Transverse colon (tissue), 4 donors: ENCODE data around the gene NR2F1-AS1. TPM values are rescaled to one million over a fixed set of nuclear protein-coding genes. Genes with fewer than 3 reads are reported as not detected.

Experiments
- DNase-seq: peaks from one replicate; pipeline ENCODE4 v3.0.0-alpha.2; 2019
- H3K27ac ChIP-seq, 4 donors: fragments of 200-600 bp; sonication (generic); 2 replicates each; pipeline ENCODE4 v1.5.1; 2016 to 2018; ENCODE audit warnings: inconsistent platforms in 4 of 4
- H3K27me3 ChIP-seq: fragments of 200-600 bp; sonication (generic); 2 replicates; pipeline ENCODE4 v1.5.1; 2017; ENCODE audit warnings: inconsistent platforms
- H3K36me3 ChIP-seq, 4 donors: fragments of 200-600 bp; sonication (generic); 2 replicates each; pipeline ENCODE4 v1.5.1; 2017 to 2019; ENCODE audit warnings: inconsistent platforms in 4 of 4
- H3K4me1 ChIP-seq, 4 donors: fragments of 200-600 bp; sonication (generic); 2 replicates each; pipeline ENCODE4 v1.5.1; 2017 to 2020; ENCODE audit warnings: inconsistent platforms in 4 of 4
- H3K4me3 ChIP-seq, 4 donors: fragments of 200-600 bp; sonication (generic); 1 replicate in 1 of 4; 2 replicates in 3 of 4; pipeline versions ENCODE4 v1.5.1 to v1.6.1; 2017 to 2019; ENCODE audit warnings: inconsistent platforms in 4 of 4
- H3K9me3 ChIP-seq, 2 donors: fragments of 200-600 bp; sonication (generic); 2 replicates each; pipeline ENCODE4 v1.5.1; 2017 to 2019; ENCODE audit warnings: inconsistent platforms in 2 of 2
- CTCF ChIP-seq, 5 experiments: fragments of 200-600 bp in 3 of 5; fragments of 450-650 bp in 2 of 5; sonication (generic) in 3 of 5; IDR thresholded peaks; 1 replicate in 2 of 5; 2 replicates in 3 of 5; pipeline ENCODE4 v1.5.1; 2016 to 2017; ENCODE audit warnings: antibody characterized with exemption in 5 of 5, inconsistent platforms in 3 of 5, mild to moderate bottlenecking in 2 of 5, moderate library complexity in 1 of 5
- EP300 ChIP-seq: sonication (generic); formaldehyde crosslinking; IDR thresholded peaks from one replicate; pipeline ENCODE4 v1.6.1; 2017; ENCODE audit warnings: antibody characterized with exemption, low read depth
- POLR2A ChIP-seq: fragments of 450-650 bp; IDR thresholded peaks from one replicate; pipeline ENCODE4 v1.6.1; 2016; ENCODE audit warnings: antibody characterized with exemption, mild to moderate bottlenecking, moderate library complexity
- POLR2AphosphoS5 ChIP-seq, 3 donors: sonication (generic); formaldehyde crosslinking; IDR thresholded peaks; one replicate each; pipeline ENCODE4 v1.6.1; 2016; ENCODE audit warnings: antibody characterized with exemption in 3 of 3
- WGBS, 2 donors: methylation state at CpG; one replicate each; pipeline ENCODE4 v1.1.5; 2018; ENCODE audit warnings: low coverage in 1 of 2; 5-methylcytosine and 5-hydroxymethylcytosine counted together
- in situ Hi-C, 4 donors: fragments of 200-750 bp; cut with MboI; loops; one replicate each; pipeline versions ENCODE4 v1.15.0 to v1.15.1; 2017; ENCODE audit warnings: low sequenced_read_pairs in 3 of 4, low pct_ligation_motif_present in 1 of 4, low pct_unique_long_range_greater_than_20kb in 1 of 4
- intact Hi-C: fragments of 100-400 bp; cut with DNase I; formaldehyde crosslinking; loops from one replicate; pipeline ENCODE4 v1.15.1; 2023; ENCODE audit warnings: low total_unique reads
- total RNA-seq, 4 donors: library from RNA; depleted of rRNA; stranded (reverse); fragments of >200 nt; gene quantifications; one replicate each; pipeline ENCODE4 v1.1.0, GENCODE V29; 2016

The NR2F1-AS1 gene
- total RNA-seq, 4 donors from 2014 or later = 1.2 to 3.7 (median 2.2) TPM

GRCh38 chr5:93585767-93586385, 4.9 kb upstream of the NR2F1-AS1 start:
- intact Hi-C loops = loop anchor here (10.0 kb wide), 1 partner anchor 219 kb away; no protein-coding TSS in a partner anchor
- no peak for DNase-seq
- H3K4me3 ChIP-seq = peak overlapping the region; percentile 37 to 55 (median 50)

DNA sequence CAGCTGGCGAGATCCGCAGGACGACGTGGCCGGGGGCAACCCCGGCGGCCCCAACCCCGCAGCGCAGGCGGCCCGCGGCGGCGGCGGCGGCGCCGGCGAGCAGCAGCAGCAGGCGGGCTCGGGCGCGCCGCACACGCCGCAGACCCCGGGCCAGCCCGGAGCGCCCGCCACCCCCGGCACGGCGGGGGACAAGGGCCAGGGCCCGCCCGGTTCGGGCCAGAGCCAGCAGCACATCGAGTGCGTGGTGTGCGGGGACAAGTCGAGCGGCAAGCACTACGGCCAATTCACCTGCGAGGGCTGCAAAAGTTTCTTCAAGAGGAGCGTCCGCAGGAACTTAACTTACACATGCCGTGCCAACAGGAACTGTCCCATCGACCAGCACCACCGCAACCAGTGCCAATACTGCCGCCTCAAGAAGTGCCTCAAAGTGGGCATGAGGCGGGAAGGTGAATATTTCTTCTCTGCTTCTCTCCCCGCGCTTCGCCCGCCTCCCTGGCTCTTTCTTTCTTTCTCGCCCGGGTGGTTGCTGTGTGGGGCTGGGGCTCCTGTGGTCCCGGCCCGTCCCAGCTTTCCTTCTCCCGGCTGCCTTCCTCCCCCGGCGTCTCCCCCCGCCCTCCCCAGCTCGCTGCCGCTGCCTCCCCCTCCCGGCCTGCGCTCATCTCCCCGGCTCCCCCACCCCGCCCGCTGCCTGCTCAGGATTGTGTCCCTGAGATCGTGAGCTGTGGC, 4.2 kb upstream of the NR2F1-AS1 start:
- peak overlapping the region; percentile 22 to 63 (median 51) for H3K27ac ChIP-seq
- H3K36me3 ChIP-seq = no peaks in the 10 kb centered on the region
- H3K4me3 ChIP-seq = peak overlapping the region; percentile 37 to 55 (median 50)
- no peak for DNase-seq
- peaks cover 93% of the 10 kb centered on the region for H3K27me3 ChIP-seq
- in situ Hi-C loops = loop anchor here in 3 of 4 donors (25.0 kb wide), 2 partner anchors 202 to 327 kb away; no protein-coding TSS in a partner anchor
- WGBS, 2 donors = 1 to 3% methylated on average over 18 to 68 of the region's 70 CpGs
- TF ChIP-seq CTCF (IDR thresholded peaks at IDR 0.05) (no peak), POLR2A (no peak), EP300 (no peak), POLR2AphosphoS5 (IDR thresholded peaks at IDR 0.05) (no peak)
- no peaks in the 10 kb centered on the region for H3K9me3 ChIP-seq
- intact Hi-C loops = loop anchor here (10.0 kb wide), 1 partner anchor 220 kb away; no protein-coding TSS in a partner anchor
- H3K4me1 ChIP-seq = peaks cover 4 to 45% (median 25%) of the 10 kb centered on the region in 4 donors

More at GRCh38 chr5:93585767-93586385, 4.9 kb upstream of the NR2F1-AS1 start:
- in situ Hi-C loops = loop anchor here in 3 of 4 donors (25.0 kb wide), 2 partner anchors 201 to 326 kb away; no protein-coding TSS in a partner anchor
- H3K9me3 ChIP-seq = no peaks in the 10 kb centered on the region
- no peaks in the 10 kb centered on the region for H3K36me3 ChIP-seq
- H3K27me3 ChIP-seq = peaks cover 92% of the 10 kb centered on the region
- no peak for TF ChIP-seq POLR2AphosphoS5 (IDR thresholded peaks at IDR 0.05)
- TF ChIP-seq CTCF (IDR thresholded peaks at IDR 0.05) = no peak
- TF ChIP-seq EP300 = no peak
- no peak for TF ChIP-seq POLR2A
- H3K4me1 ChIP-seq = peaks cover 4 to 38% (median 18%) of the 10 kb centered on the region in 4 donors
- H3K27ac ChIP-seq = peak overlapping the region; percentile 11 to 63 (median 36)
- 15 to 18% methylated on average over 13 of the region's 13 CpGs for WGBS, 2 donors

GRCh38 chr5:93584596-93585040, 3.6 kb upstream of the NR2F1-AS1 start:
- TF ChIP-seq EP300 (no peak), CTCF (IDR thresholded peaks at IDR 0.05) (no peak), POLR2AphosphoS5 (IDR thresholded peaks at IDR 0.05) (no peak), POLR2A (no peak)
- no peaks in the 10 kb centered on the region for H3K9me3 ChIP-seq
- H3K27me3 ChIP-seq = peaks cover 93% of the 10 kb centered on the region
- H3K27ac ChIP-seq = peak overlapping the region; percentile 33 to 65 (median 54)
- H3K4me1 ChIP-seq = peaks cover 4 to 51% (median 31%) of the 10 kb centered on the region in 4 donors
- in situ Hi-C loops = loop anchor here in 3 of 4 donors (25.0 kb wide), 2 partner anchors 203 to 328 kb away; no protein-coding TSS in a partner anchor
- 1% methylated on average over 40 of the region's 48 CpGs; no CpG with 5 or more reads in 1 of the 2 donors for WGBS, 2 donors
- peak overlapping the region; percentile 25 to 55 (median 50) for H3K4me3 ChIP-seq
- no peaks in the 10 kb centered on the region for H3K36me3 ChIP-seq
- intact Hi-C loops = loop anchor here (10.0 kb wide), 1 partner anchor 220 kb away; no protein-coding TSS in a partner anchor
- DNase-seq = no peak
